ENCODE results near the gene FBH1. TPM values are rescaled to one million over a fixed set of nuclear protein-coding genes. Genes with fewer than 3 reads are reported as not detected.

The FBH1 gene
- total and polyA plus RNA-seq, 9 of the 15 experiments (the other 6 are each of a cell fraction or from before 2014, with no cell fraction given) = 13.4 to 108 (median 77.8) TPM

GRCh38 chr10:5981529-5981928 lies 91.5 kb downstream of the FBH1 start (continued):
- TF ChIP-seq MGA (IDR thresholded peaks at IDR 0.05) (peak; percentile 56), ZBTB9 (CRISPR knock-in tag; IDR thresholded peaks at IDR 0.05) (0 out of 2 replicates have a peak, but pooled peaks have one; percentile 27), HEY1 (CRISPR knock-in tag; IDR thresholded peaks at IDR 0.05; ENCODE audit: borderline replicate concordance) (no peak), BCOR (IDR thresholded peaks at IDR 0.05) (peak; percentile 30; the same call in 1 of the 2 replicates), ARID1B (IDR thresholded peaks at IDR 0.05) (peak; percentile 91), ETV6 (IDR thresholded peaks at IDR 0.05; ENCODE audit: borderline replicate concordance in 1 of 2, low read depth in 2 of 2, low read length in 1 of 2) (no peak), ETV6 (CRISPR knock-in tag; IDR thresholded peaks at IDR 0.05; ENCODE audit: borderline replicate concordance) (no peak), KLF16 (IDR thresholded peaks at IDR 0.05) (peak; percentile 30; the same call in 1 of the 2 replicates), GATA2 (CRISPR knock-in tag; IDR thresholded peaks at IDR 0.05) (peak; percentile 77), PHB2 (IDR thresholded peaks at IDR 0.05; ENCODE audit: low read depth) (0 out of 2 replicates have a peak, but pooled peaks have one; percentile 49), E2F6 (IDR thresholded peaks at IDR 0.05; ENCODE audit: borderline replicate concordance in 1 of 2, extremely low read depth in 1 of 2, insufficient read depth in 1 of 2, insufficient read length in 1 of 2, low read depth in 1 of 2, low read length in 1 of 2, poor library complexity in 1 of 2, severe bottlenecking in 1 of 2) (peak in 1 of 2 experiments; percentile 26), MAFF (IDR thresholded peaks at IDR 0.05; ENCODE audit: low read length) (peak; percentile 10; the same call in 1 of the 2 replicates)

Data from K562 (cell line).